ENCODE data around the gene MICAL3.

MICAL3 gene

GRCh38 chr22:17917490-17917983, 106.8 kb downstream of the MICAL3 start:
- Histone ChIP-seq H3K4me1 (ENCODE audit: insufficient read depth, insufficient read length) (no peaks in the 10 kb centered on the region), H3K36me3 (ENCODE audit: insufficient read depth, insufficient read length, low read length) (no peaks in the 10 kb centered on the region), H3K9me3 (ENCODE audit: insufficient read depth, low read length) (no peaks in the 10 kb centered on the region), H3K4me3 (ENCODE audit: insufficient read length, low read depth) (no peak overlapping the region), H3K9ac (ENCODE audit: insufficient read length, low read depth) (no peak overlapping the region), H3K27me3 (ENCODE audit: insufficient read depth, insufficient read length) (no peaks in the 10 kb centered on the region)
- no peak for DNase-seq (ENCODE audit: low read depth, low spot score)
- TF ChIP-seq ZNF274 (IDR thresholded peaks at IDR 0.05; ENCODE audit: low read depth, low read length), result no peak
- TF ChIP-seq YY1 (IDR thresholded peaks at IDR 0.05; ENCODE audit: insufficient read depth, insufficient read length), result no peak
- TF ChIP-seq SUZ12 (IDR thresholded peaks at IDR 0.05; ENCODE audit: extremely low read depth, insufficient read depth, insufficient read length), result no peak

GRCh38 chr22:17916226-17916889, 108.0 kb downstream of the MICAL3 start:
- Histone ChIP-seq H3K27me3 (ENCODE audit: insufficient read depth, insufficient read length) (no peaks in the 10 kb centered on the region), H3K9me3 (ENCODE audit: insufficient read depth, low read length) (no peaks in the 10 kb centered on the region), H3K4me3 (ENCODE audit: insufficient read length, low read depth) (no peak overlapping the region), H3K4me1 (ENCODE audit: insufficient read depth, insufficient read length) (no peaks in the 10 kb centered on the region), H3K36me3 (ENCODE audit: insufficient read depth, insufficient read length, low read length) (no peaks in the 10 kb centered on the region), H3K9ac (ENCODE audit: insufficient read length, low read depth) (no peak overlapping the region)
- no peak for DNase-seq (ENCODE audit: low read depth, low spot score)
- TF ChIP-seq SUZ12 (IDR thresholded peaks at IDR 0.05; ENCODE audit: extremely low read depth, insufficient read depth, insufficient read length) (no peak), ZNF274 (IDR thresholded peaks at IDR 0.05; ENCODE audit: low read depth, low read length) (no peak), YY1 (IDR thresholded peaks at IDR 0.05; ENCODE audit: insufficient read depth, insufficient read length) (no peak)

- H3K9me3 ChIP-seq (ENCODE audit: insufficient read depth, low read length), result no peaks in the 10 kb centered on the region
- H3K9ac ChIP-seq (ENCODE audit: insufficient read length, low read depth), result no peak overlapping the region
- DNase-seq (ENCODE audit: low read depth, low spot score), result no peak
- H3K4me1 ChIP-seq (ENCODE audit: insufficient read depth, insufficient read length), result peaks cover 3% of the 10 kb centered on the region
- no peak for TF ChIP-seq YY1 (IDR thresholded peaks at IDR 0.05; ENCODE audit: insufficient read depth, insufficient read length)
- TF ChIP-seq SUZ12 (IDR thresholded peaks at IDR 0.05; ENCODE audit: extremely low read depth, insufficient read depth, insufficient read length), result no peak
- TF ChIP-seq ZNF274 (IDR thresholded peaks at IDR 0.05; ENCODE audit: low read depth, low read length), result no peak
- H3K4me3 ChIP-seq (ENCODE audit: insufficient read length, low read depth), result no peak overlapping the region
- no peaks in the 10 kb centered on the region for H3K27me3 ChIP-seq (ENCODE audit: insufficient read depth, insufficient read length)
- no peaks in the 10 kb centered on the region for H3K36me3 ChIP-seq (ENCODE audit: insufficient read depth, insufficient read length, low read length)
These were observed 108.7 kb downstream of the MICAL3 start for GRCh38 chr22:17915676-17916075.

GRCh38 chr22:17915188-17915587, 109.2 kb downstream of the MICAL3 start:
- H3K27me3 ChIP-seq (ENCODE audit: insufficient read depth, insufficient read length), result no peaks in the 10 kb centered on the region
- no peak for TF ChIP-seq YY1 (IDR thresholded peaks at IDR 0.05; ENCODE audit: insufficient read depth, insufficient read length)
- TF ChIP-seq SUZ12 (IDR thresholded peaks at IDR 0.05; ENCODE audit: extremely low read depth, insufficient read depth, insufficient read length), result no peak
- TF ChIP-seq ZNF274 (IDR thresholded peaks at IDR 0.05; ENCODE audit: low read depth, low read length), result no peak
- H3K9ac ChIP-seq (ENCODE audit: insufficient read length, low read depth), result no peak overlapping the region
- no peaks in the 10 kb centered on the region for H3K9me3 ChIP-seq (ENCODE audit: insufficient read depth, low read length)
- no peak for DNase-seq (ENCODE audit: low read depth, low spot score)
- peaks cover 6% of the 10 kb centered on the region for H3K4me1 ChIP-seq (ENCODE audit: insufficient read depth, insufficient read length)
- no peaks in the 10 kb centered on the region for H3K36me3 ChIP-seq (ENCODE audit: insufficient read depth, insufficient read length, low read length)
- no peak overlapping the region for H3K4me3 ChIP-seq (ENCODE audit: insufficient read length, low read depth)

GRCh38 chr22:17914474-17914873, 109.9 kb downstream of the MICAL3 start:
- no peaks in the 10 kb centered on the region for H3K9me3 ChIP-seq (ENCODE audit: insufficient read depth, low read length)
- peaks cover 6% of the 10 kb centered on the region for H3K4me1 ChIP-seq (ENCODE audit: insufficient read depth, insufficient read length)
- TF ChIP-seq ZNF274 (IDR thresholded peaks at IDR 0.05; ENCODE audit: low read depth, low read length) (no peak), SUZ12 (IDR thresholded peaks at IDR 0.05; ENCODE audit: extremely low read depth, insufficient read depth, insufficient read length) (no peak), YY1 (IDR thresholded peaks at IDR 0.05; ENCODE audit: insufficient read depth, insufficient read length) (no peak)

GRCh38 chr22:17913801-17914347, 110.5 kb downstream of the MICAL3 start:
- Histone ChIP-seq H3K9me3 (ENCODE audit: insufficient read depth, low read length) (no peaks in the 10 kb centered on the region), H3K9ac (ENCODE audit: insufficient read length, low read depth) (no peak overlapping the region), H3K4me3 (ENCODE audit: insufficient read length, low read depth) (no peak overlapping the region), H3K36me3 (ENCODE audit: insufficient read depth, insufficient read length, low read length) (no peaks in the 10 kb centered on the region), H3K27me3 (ENCODE audit: insufficient read depth, insufficient read length) (no peaks in the 10 kb centered on the region), H3K4me1 (ENCODE audit: insufficient read depth, insufficient read length) (peaks cover 6% of the 10 kb centered on the region)
- DNase-seq (ENCODE audit: low read depth, low spot score), result no peak
- no peak for TF ChIP-seq ZNF274 (IDR thresholded peaks at IDR 0.05; ENCODE audit: low read depth, low read length)
- TF ChIP-seq SUZ12 (IDR thresholded peaks at IDR 0.05; ENCODE audit: extremely low read depth, insufficient read depth, insufficient read length), result no peak
- no peak for TF ChIP-seq YY1 (IDR thresholded peaks at IDR 0.05; ENCODE audit: insufficient read depth, insufficient read length)

More at GRCh38 chr22:17914474-17914873, 109.9 kb downstream of the MICAL3 start:
- Histone ChIP-seq H3K9ac (ENCODE audit: insufficient read length, low read depth) (no peak overlapping the region), H3K36me3 (ENCODE audit: insufficient read depth, insufficient read length, low read length) (no peaks in the 10 kb centered on the region), H3K4me3 (ENCODE audit: insufficient read length, low read depth) (no peak overlapping the region), H3K27me3 (ENCODE audit: insufficient read depth, insufficient read length) (no peaks in the 10 kb centered on the region)
- no peak for DNase-seq (ENCODE audit: low read depth, low spot score)

GRCh38 chr22:17912945-17913721, 111.2 kb downstream of the MICAL3 start:
- TF ChIP-seq SUZ12 (IDR thresholded peaks at IDR 0.05; ENCODE audit: extremely low read depth, insufficient read depth, insufficient read length), result no peak
- no peak for TF ChIP-seq YY1 (IDR thresholded peaks at IDR 0.05; ENCODE audit: insufficient read depth, insufficient read length)
- TF ChIP-seq ZNF274 (IDR thresholded peaks at IDR 0.05; ENCODE audit: low read depth, low read length), result no peak
- no peaks in the 10 kb centered on the region for H3K9me3 ChIP-seq (ENCODE audit: insufficient read depth, low read length)
- no peak overlapping the region for H3K9ac ChIP-seq (ENCODE audit: insufficient read length, low read depth)

More at GRCh38 chr22:17912945-17913721, 111.2 kb downstream of the MICAL3 start:
- Histone ChIP-seq H3K4me1 (ENCODE audit: insufficient read depth, insufficient read length) (peaks cover 6% of the 10 kb centered on the region), H3K4me3 (ENCODE audit: insufficient read length, low read depth) (no peak overlapping the region), H3K27me3 (ENCODE audit: insufficient read depth, insufficient read length) (no peaks in the 10 kb centered on the region), H3K36me3 (ENCODE audit: insufficient read depth, insufficient read length, low read length) (no peaks in the 10 kb centered on the region)
- DNase-seq (ENCODE audit: low read depth, low spot score), result no peak

All from NT2/D1 (cell line).